ENCODE results near the gene LMAN2. TPM values are rescaled to one million over a fixed set of nuclear protein-coding genes. Genes with fewer than 3 reads are reported as not detected.

Gene LMAN2
- total and polyA plus RNA-seq, 2 experiments from 2014 or later = 153 to 227 TPM

DNA sequence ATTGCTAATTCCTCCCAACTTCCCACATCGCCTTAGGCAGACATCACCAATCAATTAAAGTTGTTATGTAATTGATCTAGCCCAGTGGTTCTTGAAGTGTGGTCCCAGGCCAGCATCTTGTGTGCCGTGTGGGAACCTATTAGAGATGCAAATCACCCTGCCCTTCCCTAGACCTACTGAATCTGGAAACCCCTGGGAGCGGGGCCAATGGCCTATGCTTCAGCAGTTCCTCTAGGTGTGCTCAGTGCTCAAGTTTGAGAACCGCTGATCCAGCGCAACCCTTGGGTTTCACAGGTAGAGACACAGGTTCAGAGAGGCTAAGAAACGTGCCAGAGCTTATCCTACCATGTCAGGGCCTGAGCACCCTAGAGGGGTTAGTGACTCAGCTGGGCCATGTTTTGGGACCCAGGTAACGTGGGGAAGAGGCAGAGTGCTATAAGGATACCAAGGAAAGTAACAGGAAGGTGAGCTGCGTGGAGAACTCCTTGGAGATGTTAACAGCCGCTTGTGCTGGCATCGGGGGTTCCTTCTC lies 37.1 kb upstream of the LMAN2 start:
- no peaks in the 10 kb centered on the region for H4K20me1 ChIP-seq (replicated peaks; ENCODE audit: insufficient read depth)
- Mint-ChIP-seq H3K27me3 (ENCODE audit: insufficient read depth, low read depth, poor library complexity) (peaks cover 33% of the 10 kb centered on the region), H3K4me1 (peaks cover 21% of the 10 kb centered on the region), H3K36me3 (ENCODE audit: low read depth) (no peaks in the 10 kb centered on the region; the same call in 2 of the 3 replicates), H3K27ac (no peak overlapping the region), H3K9me3 (no peaks in the 10 kb centered on the region), H3K4me3 (no peak overlapping the region)
- H3K27ac ChIP-seq (ENCODE audit: low read depth) = no peak overlapping the region
- no peaks in the 10 kb centered on the region for H3K79me2 ChIP-seq (replicated peaks; ENCODE audit: insufficient read depth)
- DNase-seq (ENCODE audit: low spot score) (no peak), ATAC-seq (no peak)
- H3K4me2 ChIP-seq = no peak overlapping the region
- TF ChIP-seq EZH2phosphoT487 (IDR thresholded peaks at IDR 0.05; ENCODE audit: unreplicated experiment) (no peak), NANOG (IDR thresholded peaks at IDR 0.05; ENCODE audit: borderline replicate concordance) (no peak), ZNF331 (CRISPR knock-in tag; IDR thresholded peaks at IDR 0.05; ENCODE audit: low read depth) (no peak), ZNF114 (CRISPR knock-in tag; IDR thresholded peaks at IDR 0.05) (no peak), JUNB (IDR thresholded peaks at IDR 0.05; ENCODE audit: unreplicated experiment) (no peak), EZH2 (IDR thresholded peaks at IDR 0.05; ENCODE audit: low read depth, unreplicated experiment) (no peak), STAT1 (IDR thresholded peaks at IDR 0.05; ENCODE audit: unreplicated experiment) (no peak), CREB1 (CRISPR knock-in tag; IDR thresholded peaks at IDR 0.05; ENCODE audit: low read depth) (no peak), POLR2AphosphoS5 (IDR thresholded peaks at IDR 0.05; ENCODE audit: low read depth) (no peak), CTCF (conservative IDR thresholded peaks at IDR 0.05; ENCODE audit: low read depth in 2 of 2) (no peak)
- TF ChIP-seq, protein P1, sequence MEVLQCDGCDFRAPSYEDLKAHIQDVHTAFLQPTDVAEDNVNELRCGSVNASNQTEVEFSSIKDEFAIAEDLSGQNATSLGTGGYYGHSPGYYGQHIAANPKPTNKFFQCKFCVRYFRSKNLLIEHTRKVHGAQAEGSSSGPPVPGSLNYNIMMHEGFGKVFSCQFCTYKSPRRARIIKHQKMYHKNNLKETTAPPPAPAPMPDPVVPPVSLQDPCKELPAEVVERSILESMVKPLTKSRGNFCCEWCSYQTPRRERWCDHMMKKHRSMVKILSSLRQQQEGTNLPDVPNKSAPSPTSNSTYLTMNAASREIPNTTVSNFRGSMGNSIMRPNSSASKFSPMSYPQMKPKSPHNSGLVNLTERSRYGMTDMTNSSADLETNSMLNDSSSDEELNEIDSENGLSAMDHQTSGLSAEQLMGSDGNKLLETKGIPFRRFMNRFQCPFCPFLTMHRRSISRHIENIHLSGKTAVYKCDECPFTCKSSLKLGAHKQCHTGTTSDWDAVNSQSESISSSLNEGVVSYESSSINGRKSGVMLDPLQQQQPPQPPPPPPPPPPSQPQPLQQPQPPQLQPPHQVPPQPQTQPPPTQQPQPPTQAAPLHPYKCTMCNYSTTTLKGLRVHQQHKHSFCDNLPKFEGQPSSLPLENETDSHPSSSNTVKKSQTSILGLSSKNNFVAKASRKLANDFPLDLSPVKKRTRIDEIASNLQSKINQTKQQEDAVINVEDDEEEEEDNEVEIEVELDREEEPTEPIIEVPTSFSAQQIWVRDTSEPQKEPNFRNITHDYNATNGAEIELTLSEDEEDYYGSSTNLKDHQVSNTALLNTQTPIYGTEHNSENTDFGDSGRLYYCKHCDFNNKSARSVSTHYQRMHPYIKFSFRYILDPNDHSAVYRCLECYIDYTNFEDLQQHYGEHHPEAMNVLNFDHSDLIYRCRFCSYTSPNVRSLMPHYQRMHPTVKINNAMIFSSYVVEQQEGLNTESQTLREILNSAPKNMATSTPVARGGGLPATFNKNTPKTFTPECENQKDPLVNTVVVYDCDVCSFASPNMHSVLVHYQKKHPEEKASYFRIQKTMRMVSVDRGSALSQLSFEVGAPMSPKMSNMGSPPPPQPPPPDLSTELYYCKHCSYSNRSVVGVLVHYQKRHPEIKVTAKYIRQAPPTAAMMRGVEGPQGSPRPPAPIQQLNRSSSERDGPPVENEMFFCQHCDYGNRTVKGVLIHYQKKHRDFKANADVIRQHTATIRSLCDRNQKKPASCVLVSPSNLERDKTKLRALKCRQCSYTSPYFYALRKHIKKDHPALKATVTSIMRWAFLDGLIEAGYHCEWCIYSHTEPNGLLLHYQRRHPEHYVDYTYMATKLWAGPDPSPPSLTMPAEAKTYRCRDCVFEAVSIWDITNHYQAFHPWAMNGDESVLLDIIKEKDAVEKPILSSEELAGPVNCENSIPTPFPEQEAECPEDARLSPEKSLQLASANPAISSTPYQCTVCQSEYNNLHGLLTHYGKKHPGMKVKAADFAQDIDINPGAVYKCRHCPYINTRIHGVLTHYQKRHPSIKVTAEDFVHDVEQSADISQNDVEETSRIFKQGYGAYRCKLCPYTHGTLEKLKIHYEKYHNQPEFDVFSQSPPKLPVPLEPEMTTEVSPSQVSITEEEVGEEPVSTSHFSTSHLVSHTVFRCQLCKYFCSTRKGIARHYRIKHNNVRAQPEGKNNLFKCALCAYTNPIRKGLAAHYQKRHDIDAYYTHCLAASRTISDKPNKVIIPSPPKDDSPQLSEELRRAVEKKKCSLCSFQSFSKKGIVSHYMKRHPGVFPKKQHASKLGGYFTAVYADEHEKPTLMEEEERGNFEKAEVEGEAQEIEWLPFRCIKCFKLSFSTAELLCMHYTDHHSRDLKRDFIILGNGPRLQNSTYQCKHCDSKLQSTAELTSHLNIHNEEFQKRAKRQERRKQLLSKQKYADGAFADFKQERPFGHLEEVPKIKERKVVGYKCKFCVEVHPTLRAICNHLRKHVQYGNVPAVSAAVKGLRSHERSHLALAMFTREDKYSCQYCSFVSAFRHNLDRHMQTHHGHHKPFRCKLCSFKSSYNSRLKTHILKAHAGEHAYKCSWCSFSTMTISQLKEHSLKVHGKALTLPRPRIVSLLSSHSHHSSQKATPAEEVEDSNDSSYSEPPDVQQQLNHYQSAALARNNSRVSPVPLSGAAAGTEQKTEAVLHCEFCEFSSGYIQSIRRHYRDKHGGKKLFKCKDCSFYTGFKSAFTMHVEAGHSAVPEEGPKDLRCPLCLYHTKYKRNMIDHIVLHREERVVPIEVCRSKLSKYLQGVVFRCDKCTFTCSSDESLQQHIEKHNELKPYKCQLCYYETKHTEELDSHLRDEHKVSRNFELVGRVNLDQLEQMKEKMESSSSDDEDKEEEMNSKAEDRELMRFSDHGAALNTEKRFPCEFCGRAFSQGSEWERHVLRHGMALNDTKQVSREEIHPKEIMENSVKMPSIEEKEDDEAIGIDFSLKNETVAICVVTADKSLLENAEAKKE (CRISPR knock-in tag; IDR thresholded peaks at IDR 0.05) = no peak
- TF ChIP-seq, protein P2, sequence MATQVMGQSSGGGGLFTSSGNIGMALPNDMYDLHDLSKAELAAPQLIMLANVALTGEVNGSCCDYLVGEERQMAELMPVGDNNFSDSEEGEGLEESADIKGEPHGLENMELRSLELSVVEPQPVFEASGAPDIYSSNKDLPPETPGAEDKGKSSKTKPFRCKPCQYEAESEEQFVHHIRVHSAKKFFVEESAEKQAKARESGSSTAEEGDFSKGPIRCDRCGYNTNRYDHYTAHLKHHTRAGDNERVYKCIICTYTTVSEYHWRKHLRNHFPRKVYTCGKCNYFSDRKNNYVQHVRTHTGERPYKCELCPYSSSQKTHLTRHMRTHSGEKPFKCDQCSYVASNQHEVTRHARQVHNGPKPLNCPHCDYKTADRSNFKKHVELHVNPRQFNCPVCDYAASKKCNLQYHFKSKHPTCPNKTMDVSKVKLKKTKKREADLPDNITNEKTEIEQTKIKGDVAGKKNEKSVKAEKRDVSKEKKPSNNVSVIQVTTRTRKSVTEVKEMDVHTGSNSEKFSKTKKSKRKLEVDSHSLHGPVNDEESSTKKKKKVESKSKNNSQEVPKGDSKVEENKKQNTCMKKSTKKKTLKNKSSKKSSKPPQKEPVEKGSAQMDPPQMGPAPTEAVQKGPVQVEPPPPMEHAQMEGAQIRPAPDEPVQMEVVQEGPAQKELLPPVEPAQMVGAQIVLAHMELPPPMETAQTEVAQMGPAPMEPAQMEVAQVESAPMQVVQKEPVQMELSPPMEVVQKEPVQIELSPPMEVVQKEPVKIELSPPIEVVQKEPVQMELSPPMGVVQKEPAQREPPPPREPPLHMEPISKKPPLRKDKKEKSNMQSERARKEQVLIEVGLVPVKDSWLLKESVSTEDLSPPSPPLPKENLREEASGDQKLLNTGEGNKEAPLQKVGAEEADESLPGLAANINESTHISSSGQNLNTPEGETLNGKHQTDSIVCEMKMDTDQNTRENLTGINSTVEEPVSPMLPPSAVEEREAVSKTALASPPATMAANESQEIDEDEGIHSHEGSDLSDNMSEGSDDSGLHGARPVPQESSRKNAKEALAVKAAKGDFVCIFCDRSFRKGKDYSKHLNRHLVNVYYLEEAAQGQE (IDR thresholded peaks at IDR 0.05; ENCODE audit: unreplicated experiment) = no peak
- TF ChIP-seq, protein P3, sequence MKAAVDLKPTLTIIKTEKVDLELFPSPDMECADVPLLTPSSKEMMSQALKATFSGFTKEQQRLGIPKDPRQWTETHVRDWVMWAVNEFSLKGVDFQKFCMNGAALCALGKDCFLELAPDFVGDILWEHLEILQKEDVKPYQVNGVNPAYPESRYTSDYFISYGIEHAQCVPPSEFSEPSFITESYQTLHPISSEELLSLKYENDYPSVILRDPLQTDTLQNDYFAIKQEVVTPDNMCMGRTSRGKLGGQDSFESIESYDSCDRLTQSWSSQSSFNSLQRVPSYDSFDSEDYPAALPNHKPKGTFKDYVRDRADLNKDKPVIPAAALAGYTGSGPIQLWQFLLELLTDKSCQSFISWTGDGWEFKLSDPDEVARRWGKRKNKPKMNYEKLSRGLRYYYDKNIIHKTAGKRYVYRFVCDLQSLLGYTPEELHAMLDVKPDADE (IDR thresholded peaks at IDR 0.05) = no peak
- H3K4me3 ChIP-seq = no peak overlapping the region
- H3K4me1 ChIP-seq (ENCODE audit: insufficient read depth) = no peaks in the 10 kb centered on the region
- no peaks in the 10 kb centered on the region for H3K9me2 ChIP-seq (ENCODE audit: insufficient read depth)
- H3F3A ChIP-seq (replicated peaks; ENCODE audit: low read depth) = 0 out of 2 replicates have a peak, but pooled peaks cover 8% of the 10 kb centered on the region
- H3K36me3 ChIP-seq (ENCODE audit: insufficient read depth) = no peaks in the 10 kb centered on the region
- H3K27me3 ChIP-seq (ENCODE audit: insufficient read depth) = peaks cover 18% of the 10 kb centered on the region; the same call in 1 of the 2 replicates
- H2AFZ ChIP-seq = no peak overlapping the region

Data from GM23338 (cell line).